IPS DF 6.9 (cell line): Measurements from ENCODE around the gene CRYZL1.
"Not testable (repeated sequence)": the region's sequence is repeated elsewhere in the genome, so short reads cannot be mapped to it uniquely, and the experiment has no call there.

Source experiments
- DNase-seq: peaks from one replicate; pipeline ENCODE4 v3.0.0-alpha.2; 2013; ENCODE audit warnings: low read depth, low spot score
- H3K27ac ChIP-seq: one replicate; pipeline ENCODE4 v1.5.1; 2013; ENCODE audit warnings: low read length, control low read depth
- H3K27me3 ChIP-seq: 2 replicates; pipeline ENCODE4 v1.6.1; 2013; ENCODE audit warnings: mild to moderate bottlenecking, low read length; ENCODE audit not compliant: control insufficient read depth, insufficient read depth
- H3K36me3 ChIP-seq: 2 replicates; pipeline ENCODE4 v1.6.1; 2013; ENCODE audit warnings: low read length; ENCODE audit not compliant: control insufficient read depth, insufficient read depth
- H3K4me1 ChIP-seq: 2 replicates; pipeline ENCODE4 v1.6.1; 2013; ENCODE audit warnings: low read length; ENCODE audit not compliant: control insufficient read depth, insufficient read depth
- H3K4me3 ChIP-seq: 2 replicates; pipeline ENCODE4 v1.5.1; 2013; ENCODE audit warnings: mild to moderate bottlenecking, low read length
- H3K9me3 ChIP-seq: 2 replicates; pipeline ENCODE4 v1.6.1; 2013; ENCODE audit warnings: low read length, inconsistent platforms; ENCODE audit not compliant: control insufficient read depth, insufficient read depth
- WGBS: extraction: QIAGEN DNeasy Blood & Tissue Kit; methylation state at CpG from one replicate; pipeline ENCODE4 v1.1.7; 2013; ENCODE audit warnings: mixed read lengths, missing lambda C conversion rate; ENCODE audit not compliant: insufficient read length, insufficient coverage; 5-methylcytosine and 5-hydroxymethylcytosine counted together

The CRYZL1 gene

GRCh38 chr21:33677450-33677849 lies 35.9 kb upstream of the CRYZL1 start:
- no peaks in the 10 kb centered on the region for H3K27me3 ChIP-seq
- H3K4me3 ChIP-seq: no peak overlapping the region
- DNase-seq: no peak
- H3K27ac ChIP-seq: no peak overlapping the region
- no peaks in the 10 kb centered on the region for H3K36me3 ChIP-seq
- WGBS: no CpG with 5 or more reads among the region's 9 CpGs
- no peaks in the 10 kb centered on the region for H3K4me1 ChIP-seq
- H3K9me3 ChIP-seq: no peaks in the 10 kb centered on the region

GRCh38 chr21:33676666-33677065 lies 35.1 kb upstream of the CRYZL1 start:
- H3K4me1 ChIP-seq, H3K36me3 ChIP-seq, H3K4me3 ChIP-seq, DNase-seq, H3K9me3 ChIP-seq, H3K27ac ChIP-seq, H3K27me3 ChIP-seq: not testable (repeated sequence)
- no CpG with 5 or more reads among the region's 5 CpGs for WGBS

- Histone ChIP-seq H3K36me3 (no peaks in the 10 kb centered on the region), H3K27ac (no peak overlapping the region), H3K27me3 (no peaks in the 10 kb centered on the region), H3K4me3 (no peak overlapping the region), H3K4me1 (0 out of 2 replicates have a peak, but pooled peaks cover 1% of the 10 kb centered on the region), H3K9me3 (no peaks in the 10 kb centered on the region)
- WGBS: no CpG with 5 or more reads among the region's 1 CpG
- DNase-seq: no peak
Measured at GRCh38 chr21:33674226-33674625, 32.7 kb upstream of the CRYZL1 start.

GRCh38 chr21:33673473-33673872 lies 31.9 kb upstream of the CRYZL1 start:
- 0 out of 2 replicates have a peak, but pooled peaks cover 1% of the 10 kb centered on the region for H3K4me1 ChIP-seq
- H3K27me3 ChIP-seq: no peaks in the 10 kb centered on the region
- WGBS: no CpG with 5 or more reads among the region's 8 CpGs
- no peaks in the 10 kb centered on the region for H3K9me3 ChIP-seq
- H3K4me3 ChIP-seq: no peak overlapping the region
- DNase-seq: no peak
- H3K27ac ChIP-seq: no peak overlapping the region
- H3K36me3 ChIP-seq: no peaks in the 10 kb centered on the region

- no CpG with 5 or more reads among the region's 6 CpGs for WGBS
Measured at GRCh38 chr21:33670076-33670978, 28.8 kb upstream of the CRYZL1 start.

GRCh38 chr21:33668620-33669019 lies 27.1 kb upstream of the CRYZL1 start:
- Histone ChIP-seq H3K4me1 (0 out of 2 replicates have a peak, but pooled peaks cover 1% of the 10 kb centered on the region), H3K27ac (no peak overlapping the region), H3K4me3 (no peak overlapping the region), H3K36me3 (no peaks in the 10 kb centered on the region), H3K27me3 (no peaks in the 10 kb centered on the region), H3K9me3 (no peaks in the 10 kb centered on the region)
- no peak for DNase-seq
- no CpG with 5 or more reads among the region's 2 CpGs for WGBS

More at GRCh38 chr21:33670076-33670978, 28.8 kb upstream of the CRYZL1 start:
- H3K27ac ChIP-seq: no peak overlapping the region
- H3K4me3 ChIP-seq: no peak overlapping the region
- no peak for DNase-seq
- no peaks in the 10 kb centered on the region for H3K27me3 ChIP-seq
- no peaks in the 10 kb centered on the region for H3K9me3 ChIP-seq
- no peaks in the 10 kb centered on the region for H3K36me3 ChIP-seq
- 0 out of 2 replicates have a peak, but pooled peaks cover 1% of the 10 kb centered on the region for H3K4me1 ChIP-seq

GRCh38 chr21:33668180-33668579 lies 26.6 kb upstream of the CRYZL1 start:
- no CpG with 5 or more reads among the region's 4 CpGs for WGBS
- 0 out of 2 replicates have a peak, but pooled peaks cover 1% of the 10 kb centered on the region for H3K4me1 ChIP-seq
- DNase-seq: no peak

GRCh38 chr21:33667636-33668035 lies 26.1 kb upstream of the CRYZL1 start:
- Histone ChIP-seq H3K4me3 (no peak overlapping the region), H3K9me3 (no peaks in the 10 kb centered on the region), H3K36me3 (no peaks in the 10 kb centered on the region), H3K27ac (no peak overlapping the region), H3K27me3 (no peaks in the 10 kb centered on the region), H3K4me1 (0 out of 2 replicates have a peak, but pooled peaks cover 1% of the 10 kb centered on the region)
- no CpG with 5 or more reads among the region's 6 CpGs for WGBS
- DNase-seq: no peak

More at GRCh38 chr21:33668180-33668579, 26.6 kb upstream of the CRYZL1 start:
- H3K27me3 ChIP-seq: no peaks in the 10 kb centered on the region
- H3K36me3 ChIP-seq: no peaks in the 10 kb centered on the region
- H3K27ac ChIP-seq: no peak overlapping the region
- no peak overlapping the region for H3K4me3 ChIP-seq
- H3K9me3 ChIP-seq: no peaks in the 10 kb centered on the region

- no peak for DNase-seq
- no CpG with 5 or more reads among the region's 2 CpGs for WGBS
- H3K27me3 ChIP-seq: no peaks in the 10 kb centered on the region
Measured at GRCh38 chr21:33666153-33666552, 24.6 kb upstream of the CRYZL1 start.

GRCh38 chr21:33664135-33664534 lies 22.6 kb upstream of the CRYZL1 start:
- Histone ChIP-seq H3K27ac (no peak overlapping the region), H3K36me3 (no peaks in the 10 kb centered on the region), H3K4me1 (no peaks in the 10 kb centered on the region), H3K4me3 (no peak overlapping the region), H3K27me3 (no peaks in the 10 kb centered on the region), H3K9me3 (no peaks in the 10 kb centered on the region)
- no peak for DNase-seq
- no CpG with 5 or more reads among the region's 3 CpGs for WGBS

More at GRCh38 chr21:33666153-33666552, 24.6 kb upstream of the CRYZL1 start:
- no peak overlapping the region for H3K27ac ChIP-seq
- H3K9me3 ChIP-seq: no peaks in the 10 kb centered on the region
- H3K4me3 ChIP-seq: no peak overlapping the region
- H3K36me3 ChIP-seq: no peaks in the 10 kb centered on the region
- H3K4me1 ChIP-seq: 0 out of 2 replicates have a peak, but pooled peaks cover 1% of the 10 kb centered on the region
